ENCODE results near the gene KDM4F.

GRCh38 chr11:95085117-95085816, 36.0 kb downstream of the KDM4F start:
- TF ChIP-seq POLR2A (IDR thresholded peaks at IDR 0.05; ENCODE audit: low read depth, low read length) = no peak
- no peak for TF ChIP-seq POLR2AphosphoS5 (IDR thresholded peaks at IDR 0.05; ENCODE audit: low read depth, low read length)
- no peak for TF ChIP-seq TAF1 (IDR thresholded peaks at IDR 0.05; ENCODE audit: borderline replicate concordance, low read depth, low read length)
